Activated CD4-positive, alpha-beta T cell treated with anti-CD3 and anti-CD28 coated beads, Interleukin-2, amount 50 U/mL, for 1 hour (primary cell): ENCODE results near the gene GID8.

Experiments
- DNase-seq: peaks from one replicate; pipeline ENCODE4 v3.0.0-alpha.2; 2020

Gene GID8

DNA sequence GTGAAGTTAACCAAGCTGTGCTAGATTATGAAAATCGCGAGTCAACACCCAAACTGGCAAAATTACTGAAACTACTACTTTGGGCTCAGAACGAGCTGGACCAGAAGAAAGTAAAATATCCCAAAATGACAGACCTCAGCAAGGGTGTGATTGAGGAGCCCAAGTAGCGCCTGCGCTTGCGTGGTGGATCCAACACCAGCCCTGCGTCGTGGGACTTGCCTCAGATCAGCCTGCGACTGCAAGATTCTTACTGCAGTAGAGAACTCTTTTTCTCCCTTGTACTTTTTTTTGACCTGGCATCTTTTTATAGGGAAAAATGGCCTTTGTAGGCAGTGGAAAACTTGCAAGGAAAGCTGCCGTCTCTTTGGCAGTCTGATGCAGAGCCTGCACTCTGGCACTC is 6.8 kb downstream of the GID8 start:
- no peak for DNase-seq

DNA sequence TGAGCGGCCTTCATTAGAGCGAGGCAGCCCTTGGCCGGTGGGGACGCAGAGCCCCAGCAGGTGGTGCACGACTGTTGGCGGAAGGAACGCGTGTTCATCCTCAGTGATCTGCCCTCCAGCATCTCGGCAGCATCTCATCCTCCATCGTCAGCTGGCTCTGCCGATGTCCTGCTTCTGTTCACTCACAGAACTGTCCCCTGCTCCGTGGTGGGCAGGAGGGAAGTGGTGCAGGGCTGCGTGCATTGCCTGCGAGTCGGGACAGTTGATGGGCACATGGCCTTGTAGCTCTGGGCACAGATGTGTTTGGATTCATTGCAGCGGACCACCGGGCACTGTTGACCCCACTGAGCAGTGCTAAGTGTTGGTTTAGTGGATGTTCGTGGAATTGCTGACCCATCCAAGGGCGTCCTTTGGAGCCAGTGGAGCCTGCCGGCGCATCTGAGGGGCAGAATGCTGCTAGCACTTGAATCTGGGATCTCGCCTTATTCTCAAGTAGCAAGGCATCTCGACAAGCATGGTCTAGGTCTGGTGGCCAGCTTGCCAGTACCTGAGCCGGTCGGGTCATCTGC is 7.9 kb downstream of the GID8 start:
- no peak for DNase-seq

DNA sequence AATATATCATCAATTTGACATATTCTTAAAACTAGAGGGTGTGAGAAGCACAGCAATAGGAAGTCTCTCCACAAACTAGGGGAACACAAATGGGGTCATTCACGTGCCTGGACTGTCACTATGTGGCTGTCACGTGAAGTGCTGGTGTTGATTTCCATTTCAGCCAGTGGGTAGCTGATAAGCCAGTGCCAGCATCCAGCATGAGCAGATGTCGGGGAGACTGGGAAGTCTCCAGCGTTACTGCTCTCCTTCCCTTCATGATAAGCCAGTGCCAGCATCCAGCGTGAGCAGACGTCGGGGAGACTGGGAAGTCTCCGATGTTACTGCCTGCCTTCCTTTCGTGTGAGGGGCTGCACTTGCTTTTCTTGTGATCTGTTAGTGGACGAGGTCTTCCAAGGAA is 9.0 kb downstream of the GID8 start:
- DNase-seq: no peak

DNA sequence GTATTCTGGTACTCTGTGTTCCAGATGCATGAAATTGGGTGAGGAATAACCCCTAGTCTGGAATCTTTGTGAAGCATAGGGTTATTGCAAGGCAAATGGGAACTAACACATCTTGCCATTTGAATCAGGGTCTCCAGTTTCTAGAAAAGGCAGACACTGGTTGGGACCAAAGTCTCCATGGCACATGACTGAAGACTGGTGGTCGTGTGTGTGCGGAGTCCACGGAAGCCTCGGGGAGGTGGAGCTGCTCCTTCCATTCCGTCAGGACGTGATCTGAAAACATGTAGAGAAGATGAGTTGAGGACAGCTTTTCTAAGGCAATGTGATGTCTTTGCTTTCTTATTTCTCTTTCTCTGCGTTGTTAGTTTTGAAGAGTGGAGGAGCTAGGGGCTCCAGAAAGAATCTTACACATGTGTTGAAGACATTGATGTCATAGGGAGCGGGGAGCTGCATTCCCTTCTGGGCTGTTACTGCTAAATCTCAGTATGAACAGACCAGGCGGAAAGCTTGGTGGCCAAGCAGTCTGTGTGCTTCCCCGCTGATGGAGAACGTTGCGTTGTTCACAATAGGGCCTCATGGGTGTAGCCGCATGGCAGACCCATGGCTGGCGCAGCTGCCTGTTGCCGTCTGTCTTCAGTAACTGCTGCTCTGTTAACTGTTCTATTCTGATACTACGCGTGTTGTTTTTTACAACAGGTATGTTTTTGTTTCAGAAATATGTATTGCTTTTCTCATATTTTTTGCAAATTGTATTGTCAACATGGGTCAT is 9.8 kb downstream of the GID8 start:
- DNase-seq: no peak

DNA sequence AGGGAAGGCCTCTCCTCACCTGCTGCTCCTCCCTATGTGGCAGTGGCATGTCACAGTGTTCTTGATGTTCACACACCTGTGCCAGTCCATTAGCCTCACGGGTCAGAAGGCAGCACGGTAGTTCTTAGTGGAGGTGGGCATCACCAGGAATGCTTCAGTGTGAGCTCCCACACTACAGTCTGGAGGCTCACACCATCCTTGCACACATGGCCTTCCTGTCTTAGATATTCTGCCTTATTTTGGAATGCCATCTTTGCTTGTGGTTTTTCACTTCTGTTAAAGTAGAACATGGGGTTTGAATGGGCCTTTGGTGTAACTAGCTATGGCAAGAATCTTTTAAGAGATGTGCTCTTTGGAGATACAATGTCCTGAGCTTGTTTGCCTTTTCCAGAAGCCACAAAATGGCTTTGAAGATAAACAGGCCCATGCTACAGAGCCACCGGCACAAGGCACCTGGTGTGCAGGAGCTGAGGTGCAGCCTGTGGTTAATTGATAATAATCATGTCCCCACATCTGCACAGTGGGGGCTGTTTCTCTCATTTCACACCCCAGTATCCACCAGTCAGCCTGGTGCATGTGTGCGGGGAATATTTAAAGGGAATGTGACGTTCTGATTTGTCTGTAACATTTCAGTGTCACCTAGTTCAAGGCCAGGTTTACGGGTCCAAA is 11.3 kb downstream of the GID8 start:
- DNase-seq: no peak

DNA sequence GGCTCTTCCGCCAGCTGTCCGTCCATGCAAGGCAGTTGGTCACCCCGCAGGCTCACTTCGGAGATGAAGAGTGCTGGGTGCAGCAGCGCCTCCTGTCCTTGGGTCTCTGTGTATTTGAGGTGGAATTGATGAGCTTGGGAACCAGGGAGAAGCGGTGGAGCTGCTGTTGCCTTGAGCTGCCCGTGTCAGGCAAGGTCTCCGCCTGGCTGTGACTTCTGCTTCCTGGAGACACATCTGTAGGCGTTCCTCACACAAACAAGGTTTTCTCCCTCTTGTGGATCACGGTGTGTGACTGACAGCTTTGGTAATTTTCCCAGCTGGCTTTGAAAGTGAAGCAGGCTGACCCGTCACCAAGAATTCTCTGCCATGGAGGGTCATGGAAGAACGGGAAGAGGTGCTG is 12.0 kb downstream of the GID8 start:
- no peak for DNase-seq

DNA sequence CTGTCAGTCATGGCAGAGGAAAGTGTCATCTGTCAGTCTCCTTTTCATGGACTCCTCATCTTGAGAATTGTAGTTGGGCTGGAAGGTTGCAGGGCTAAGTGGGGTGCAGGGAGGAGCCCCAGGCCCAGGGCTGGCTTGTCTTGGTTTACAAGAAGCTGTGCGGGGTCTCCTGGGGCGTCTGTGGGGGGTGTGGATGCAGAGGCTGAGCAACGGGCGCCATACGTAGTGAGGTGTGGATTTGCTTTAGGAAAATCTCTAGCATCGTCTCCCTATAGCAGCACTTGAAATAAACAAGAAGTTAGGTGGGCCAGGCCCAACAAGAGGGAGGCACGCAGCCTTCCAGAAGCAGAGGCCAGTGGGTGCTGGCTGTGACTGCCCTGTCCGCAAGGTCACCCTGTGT is 12.8 kb downstream of the GID8 start:
- DNase-seq: no peak

DNA sequence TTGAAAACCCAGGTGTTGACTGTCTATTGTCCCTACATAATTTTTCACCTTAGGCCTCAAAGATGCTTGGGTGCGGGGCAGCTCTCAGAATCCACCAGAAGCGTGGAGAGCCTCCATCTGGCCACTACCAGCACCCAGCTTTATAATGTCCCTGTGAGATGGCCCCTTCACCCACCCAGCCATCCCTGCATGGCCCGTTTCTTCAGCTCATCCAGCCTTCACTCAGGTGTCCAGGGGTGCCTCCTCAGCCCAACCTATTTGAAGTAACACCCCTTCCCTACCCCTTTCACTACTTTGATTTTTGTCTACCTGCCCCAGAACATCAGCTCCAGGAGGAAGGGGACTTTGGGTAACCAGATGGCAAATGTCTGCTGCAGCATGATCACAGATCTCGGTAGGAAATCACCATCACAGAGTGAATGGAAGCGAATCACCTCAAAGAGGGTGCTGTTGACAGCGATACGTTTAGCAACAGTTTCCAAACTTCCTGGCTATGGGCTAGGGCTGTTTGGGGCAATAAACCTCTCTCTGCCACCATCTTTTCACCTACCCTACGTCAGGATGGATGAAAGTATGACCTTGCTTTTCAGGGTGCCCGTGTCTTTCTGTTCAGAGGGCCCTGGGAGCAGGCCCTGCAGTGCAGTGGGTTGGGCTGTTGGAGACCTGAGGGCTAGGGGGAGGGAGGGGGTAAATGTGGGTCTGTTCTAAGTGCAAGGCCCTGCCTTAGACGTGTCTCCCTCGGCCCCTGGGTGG is 13.4 kb downstream of the GID8 start:
- DNase-seq: no peak

DNA sequence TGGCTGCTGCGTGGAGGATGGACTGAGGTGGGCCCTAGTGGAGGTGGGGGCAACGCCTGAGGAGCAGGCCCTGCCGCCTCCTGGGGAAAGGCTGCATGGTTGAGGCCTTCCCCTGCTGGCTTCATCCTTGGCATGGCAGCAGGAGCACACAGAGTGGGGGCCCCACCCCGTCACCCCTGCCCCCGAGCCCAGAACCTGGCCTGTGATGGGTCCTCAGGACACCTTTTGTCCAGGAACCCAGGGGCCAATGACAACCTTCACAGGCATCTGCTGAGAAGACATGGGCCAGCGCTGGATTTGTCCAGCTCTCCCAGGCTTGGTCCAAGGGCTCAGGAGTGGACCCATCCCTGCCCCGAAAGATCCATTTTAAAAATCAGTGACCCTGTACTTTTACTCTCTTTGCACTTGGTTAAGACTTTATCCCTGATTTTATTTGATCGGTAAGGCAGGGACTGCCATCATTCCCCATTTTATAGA is 14.0 kb downstream of the GID8 start:
- DNase-seq: no peak

DNA sequence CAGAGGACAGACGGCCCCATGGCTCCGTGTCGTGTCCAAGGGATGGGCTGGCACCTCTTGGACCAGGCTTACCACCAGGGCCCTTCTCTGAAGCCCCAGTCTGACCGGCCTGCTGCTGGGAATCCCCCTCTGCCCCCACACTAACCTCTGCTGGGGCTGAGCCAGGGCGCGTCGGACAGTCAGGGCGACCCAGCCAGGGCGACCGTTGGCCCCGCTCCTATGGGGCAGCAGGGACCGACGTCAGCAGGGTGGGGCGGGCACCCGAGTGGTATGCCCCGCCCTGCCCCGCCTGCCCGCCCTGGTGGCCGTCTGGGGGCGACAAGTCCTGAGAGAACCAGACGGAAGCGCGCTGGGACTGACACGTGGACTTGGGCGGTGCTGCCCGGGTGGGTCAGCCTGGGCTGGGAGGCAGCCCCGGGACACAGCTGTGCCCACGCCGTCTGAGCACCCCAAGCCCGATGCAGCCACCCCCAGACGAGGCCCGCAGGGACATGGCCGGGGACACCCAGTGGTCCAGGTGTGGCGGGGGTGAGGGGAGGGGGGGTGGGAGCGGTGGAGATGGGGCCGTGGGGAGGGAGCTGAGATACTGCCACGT is 14.5 kb downstream of the GID8 start, which contains the start of gene SLC17A9:
Gene SLC17A9 (plus strand): TSS at position 337 of the 595 bp plus-strand sequence. CDS start 122 bp downstream, at position 459.
- DNase-seq: no peak

DNA sequence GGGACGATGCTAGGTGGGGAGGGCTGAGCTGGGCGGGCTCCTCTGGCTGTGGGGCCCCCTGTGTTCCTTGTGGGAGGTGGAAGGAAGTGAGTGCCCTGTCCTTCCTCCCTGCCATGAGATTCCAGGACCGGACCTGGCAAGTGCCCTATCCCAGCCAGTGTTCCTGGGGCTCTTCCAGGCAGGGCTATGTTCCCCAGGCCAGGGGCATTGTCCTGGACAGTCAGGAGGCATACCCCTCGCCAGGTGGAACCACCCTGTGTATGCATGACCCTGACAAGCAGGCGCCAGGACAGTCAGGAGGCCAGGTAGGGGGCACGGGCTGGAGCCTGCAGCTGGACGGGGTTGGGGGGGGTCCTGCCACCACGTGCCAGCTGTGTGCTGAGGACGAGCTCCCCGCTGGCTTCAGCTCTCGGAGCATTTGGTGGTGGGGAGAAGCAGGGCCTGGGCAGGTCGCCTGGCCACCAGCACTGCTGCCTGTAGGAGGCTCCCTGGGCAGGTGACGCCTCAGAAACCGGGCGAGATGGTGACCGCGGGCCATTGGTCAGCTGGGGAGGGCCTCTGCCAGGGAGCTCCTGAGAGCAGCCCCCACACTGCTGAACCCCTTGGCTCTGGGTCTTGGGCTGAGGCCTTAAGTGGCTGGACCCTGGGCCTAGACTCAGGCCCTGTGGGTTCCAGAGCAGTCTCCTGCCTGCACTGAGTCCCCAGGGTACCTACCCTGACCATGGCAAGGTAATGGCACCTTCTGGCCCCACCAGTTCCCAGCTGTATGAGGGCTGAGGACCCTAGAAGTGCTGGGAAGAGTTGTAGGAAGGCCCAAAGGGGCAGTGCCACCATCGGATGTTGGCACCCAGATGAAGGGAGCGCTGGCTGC is 15.3 kb downstream of the GID8 start:
- no peak for DNase-seq

DNA sequence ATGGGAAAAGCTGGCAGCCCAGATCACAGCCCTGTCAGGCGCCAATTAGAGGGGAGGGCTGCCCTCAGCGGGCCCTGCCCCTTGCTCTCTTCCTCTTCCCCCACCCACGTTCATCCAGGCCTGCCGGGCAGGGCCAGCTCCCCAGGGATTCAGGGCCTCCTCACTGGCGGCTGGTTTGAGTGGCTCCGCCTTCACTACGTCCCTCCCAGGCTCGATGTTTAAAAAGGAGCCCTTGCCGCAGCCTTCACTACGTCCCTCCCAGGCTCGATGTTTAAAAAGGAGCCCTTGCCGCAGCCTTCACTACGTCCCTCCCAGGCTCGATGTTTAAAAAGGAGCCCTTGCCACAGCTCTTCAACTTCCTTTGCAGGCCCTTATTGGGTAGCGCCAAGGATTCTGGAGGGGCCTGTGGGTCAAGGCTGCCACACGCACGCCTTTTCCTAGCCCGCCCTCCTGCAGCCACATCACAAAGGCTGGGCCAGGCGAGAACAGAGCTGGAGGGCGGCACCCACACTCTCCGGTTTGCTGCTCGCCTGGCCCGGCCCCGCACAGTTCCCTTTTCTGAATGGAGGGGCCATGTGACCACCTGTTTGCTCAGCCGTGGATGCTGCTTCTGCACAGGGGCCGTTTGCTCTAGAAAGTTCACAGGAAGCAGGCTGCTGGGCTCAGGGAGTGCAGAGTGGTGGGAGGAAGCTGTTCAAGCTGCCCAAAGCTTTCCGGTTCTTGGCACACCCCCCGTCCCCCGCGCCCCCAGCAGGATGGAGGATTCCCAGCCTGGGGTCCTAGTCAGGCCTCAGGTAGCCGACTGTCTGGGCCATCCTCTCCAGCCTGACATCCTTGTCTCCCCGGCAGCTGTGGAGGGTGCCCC is 16.1 kb downstream of the GID8 start:
- peak; percentile 59 for DNase-seq

DNA sequence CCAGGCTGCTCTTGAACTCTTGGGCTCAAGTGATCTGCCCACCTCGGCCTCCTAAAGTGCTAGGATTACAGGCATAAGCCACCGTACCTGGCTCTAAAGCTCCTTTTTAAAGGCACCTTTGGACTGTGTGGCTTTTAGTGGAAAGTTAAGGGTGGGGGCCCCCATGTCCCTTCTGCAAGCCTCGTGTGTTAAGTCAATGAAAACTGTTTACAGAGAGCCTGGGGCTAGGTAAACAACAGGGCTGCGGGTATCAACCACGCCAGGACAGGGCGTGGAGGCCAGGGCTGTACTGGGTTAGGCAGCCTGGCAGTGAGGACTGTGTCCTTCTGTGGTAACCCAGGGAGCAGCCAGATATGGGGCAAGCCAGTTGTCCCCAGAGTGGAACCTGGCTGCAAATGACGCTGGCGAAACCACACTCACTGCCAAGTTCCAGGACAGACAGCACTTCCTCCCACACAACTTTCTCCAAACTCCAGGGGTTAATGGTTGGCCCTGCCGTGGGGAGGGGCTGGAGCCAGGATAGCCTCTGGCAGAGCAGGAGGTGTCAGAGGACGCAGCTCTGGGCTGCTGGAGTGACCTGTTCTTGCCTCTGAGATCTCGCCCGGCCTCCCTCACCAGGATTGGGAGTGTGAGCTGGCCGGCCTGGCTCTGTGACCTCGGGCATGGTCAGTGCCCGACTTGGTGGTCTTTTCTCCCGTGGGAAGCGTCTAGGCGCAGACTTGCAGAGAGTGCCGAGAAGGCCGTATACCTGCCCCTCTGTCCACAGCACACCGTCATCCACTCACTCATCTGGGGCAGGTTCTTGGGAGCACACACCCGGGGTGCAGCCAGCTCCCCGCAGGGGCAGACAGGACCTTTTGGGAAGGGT is 17.8 kb downstream of the GID8 start:
- no peak for DNase-seq

DNA sequence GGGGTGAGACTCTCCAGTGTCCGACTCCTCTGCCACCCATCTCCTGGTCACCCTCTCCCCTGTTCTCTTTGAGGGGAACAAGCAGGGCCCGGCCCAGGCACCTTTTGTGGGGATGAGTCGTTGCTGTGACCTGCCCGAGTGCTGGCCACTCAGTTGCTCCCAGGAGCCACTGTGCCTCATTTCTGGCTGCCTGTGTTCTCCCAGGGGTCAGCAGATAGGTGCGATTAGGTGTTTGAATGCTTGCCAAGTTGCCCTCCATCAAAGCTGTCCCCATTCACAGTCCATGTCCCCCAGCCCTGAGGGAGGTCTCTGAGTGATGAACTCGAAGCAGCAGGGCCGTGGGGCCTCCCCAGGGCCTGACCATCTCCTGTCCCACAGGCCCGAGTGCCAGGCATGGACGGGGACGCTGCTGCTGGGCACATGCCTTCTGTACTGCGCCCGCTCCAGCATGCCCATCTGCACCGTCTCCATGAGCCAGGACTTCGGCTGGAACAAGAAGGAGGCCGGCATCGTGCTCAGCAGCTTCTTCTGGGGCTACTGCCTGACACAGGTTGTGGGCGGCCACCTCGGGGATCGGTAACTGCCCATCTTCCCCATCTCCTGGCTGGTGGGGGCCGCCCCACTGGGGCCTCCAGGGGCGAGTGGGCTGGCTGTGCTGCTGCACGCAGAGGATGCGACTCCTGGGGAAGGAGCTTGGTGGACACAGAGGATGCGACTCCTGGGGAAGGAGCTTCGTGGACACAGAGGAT is 18.6 kb downstream of the GID8 start:
- no peak for DNase-seq

DNA sequence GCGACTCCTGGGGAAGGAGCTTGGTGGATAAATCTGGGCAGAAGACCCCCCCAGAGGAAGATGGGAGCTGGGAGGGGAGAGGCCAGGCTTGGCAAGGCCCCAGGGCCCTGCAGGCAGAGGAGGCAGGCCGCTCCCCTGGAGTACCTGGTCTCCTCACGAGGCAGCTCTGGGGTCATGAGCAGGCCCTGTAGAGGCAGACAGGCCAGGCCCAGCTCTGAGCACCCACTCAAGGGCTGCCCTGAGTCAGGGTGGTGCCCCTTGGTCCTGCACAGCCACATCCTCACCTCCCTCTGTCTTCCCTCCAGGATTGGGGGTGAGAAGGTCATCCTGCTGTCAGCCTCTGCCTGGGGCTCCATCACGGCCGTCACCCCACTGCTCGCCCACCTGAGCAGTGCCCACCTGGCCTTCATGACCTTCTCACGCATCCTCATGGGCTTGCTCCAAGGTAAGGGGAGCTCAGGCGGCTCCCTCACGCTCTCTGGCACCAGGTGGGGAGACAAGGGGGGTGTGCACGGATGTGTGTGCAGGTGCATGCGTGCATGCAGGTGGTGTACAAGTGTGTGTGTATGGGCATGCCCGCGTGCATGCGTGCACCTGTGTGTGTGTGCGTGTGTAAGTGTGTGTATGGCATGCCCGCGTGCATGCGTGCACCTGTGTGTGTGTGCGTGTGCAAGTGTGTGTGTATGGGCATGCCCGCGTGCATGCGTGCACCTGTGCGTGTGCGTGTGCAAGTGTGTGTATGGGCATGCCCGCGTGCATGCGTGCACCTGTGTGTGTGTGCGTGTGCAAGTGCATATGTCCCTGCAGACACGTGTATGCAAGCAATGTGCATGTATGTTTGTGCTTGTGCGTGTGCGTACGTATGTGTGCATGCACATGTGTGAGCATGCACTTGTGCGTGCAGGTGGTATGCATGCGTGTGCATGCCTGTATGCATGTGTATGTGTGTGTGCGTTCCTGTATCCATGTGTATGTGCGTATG is 19.5 kb downstream of the GID8 start:
- no peak for DNase-seq

DNA sequence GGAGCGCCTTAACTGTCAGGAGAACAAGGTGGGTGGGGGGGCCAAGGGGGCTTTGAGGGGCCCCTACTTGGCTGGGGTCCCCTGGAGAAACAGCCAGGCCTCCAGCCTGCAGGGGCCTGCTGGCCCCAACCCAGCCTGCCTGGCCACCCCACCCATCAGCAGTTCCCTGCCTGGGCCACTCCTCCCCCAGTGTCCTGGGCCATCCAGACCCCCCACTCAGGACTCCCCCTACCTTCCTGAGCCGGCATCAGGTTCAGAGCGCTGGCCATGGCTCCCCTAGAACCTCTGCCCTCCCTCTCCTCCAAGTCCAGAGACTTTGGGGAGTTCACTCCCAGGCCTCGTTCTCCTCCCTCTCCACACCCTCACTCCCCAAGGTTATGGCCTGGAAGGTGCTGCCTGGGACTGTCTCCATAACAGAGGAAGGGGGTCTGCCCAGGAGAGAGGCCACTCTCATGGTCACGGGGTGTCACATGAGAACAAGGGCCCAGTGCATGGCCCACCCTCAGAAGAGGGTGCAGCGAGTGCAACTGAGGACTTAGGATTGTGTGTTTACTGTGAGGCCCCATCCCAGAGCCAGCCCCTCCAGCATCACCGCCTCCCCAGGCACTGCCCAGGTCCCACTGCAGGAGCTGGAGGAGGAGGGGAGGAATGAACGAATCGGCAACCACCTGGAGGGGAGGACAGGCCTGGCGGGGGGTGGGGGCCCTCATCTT is 20.6 kb downstream of the GID8 start:
- no peak for DNase-seq
